Dedifferentiated amniotic fluid mesenchymal stem cell (primary cell): Measurements from ENCODE around the gene WIZ.

Source experiments
- DNase-seq: peaks from one replicate; pipeline ENCODE4 v3.0.0-alpha.2; 2016; ENCODE audit errors: extremely low spot score

The WIZ gene

DNA sequence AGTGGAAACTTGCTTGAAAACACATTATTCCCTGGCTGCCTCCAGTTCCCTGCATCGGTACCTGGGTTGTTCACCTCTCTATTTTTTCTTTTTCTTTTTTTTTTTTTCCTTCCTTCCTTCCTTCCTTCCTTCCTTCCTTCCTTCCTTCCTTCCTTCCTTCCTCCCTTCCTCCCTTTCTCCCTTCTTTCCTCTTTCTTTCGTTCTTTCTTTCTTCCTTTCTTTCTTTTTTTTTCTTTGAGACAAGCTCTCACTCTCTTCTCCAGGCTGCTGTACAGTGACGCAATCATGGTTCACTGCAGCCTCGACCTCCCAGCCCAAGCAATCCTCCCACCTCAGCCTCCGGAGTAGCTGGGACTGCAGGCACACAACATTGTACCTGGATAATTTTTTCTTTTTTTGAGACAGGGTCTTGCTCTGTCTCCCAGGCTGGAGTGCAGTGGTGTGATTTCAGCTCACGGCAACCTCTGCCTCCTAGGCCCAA, 18.0 kb upstream of the WIZ start:
- no peak for DNase-seq

GRCh38 chr19:15466851-15467733, 17.3 kb upstream of the WIZ start:
- DNase-seq = no peak

DNA sequence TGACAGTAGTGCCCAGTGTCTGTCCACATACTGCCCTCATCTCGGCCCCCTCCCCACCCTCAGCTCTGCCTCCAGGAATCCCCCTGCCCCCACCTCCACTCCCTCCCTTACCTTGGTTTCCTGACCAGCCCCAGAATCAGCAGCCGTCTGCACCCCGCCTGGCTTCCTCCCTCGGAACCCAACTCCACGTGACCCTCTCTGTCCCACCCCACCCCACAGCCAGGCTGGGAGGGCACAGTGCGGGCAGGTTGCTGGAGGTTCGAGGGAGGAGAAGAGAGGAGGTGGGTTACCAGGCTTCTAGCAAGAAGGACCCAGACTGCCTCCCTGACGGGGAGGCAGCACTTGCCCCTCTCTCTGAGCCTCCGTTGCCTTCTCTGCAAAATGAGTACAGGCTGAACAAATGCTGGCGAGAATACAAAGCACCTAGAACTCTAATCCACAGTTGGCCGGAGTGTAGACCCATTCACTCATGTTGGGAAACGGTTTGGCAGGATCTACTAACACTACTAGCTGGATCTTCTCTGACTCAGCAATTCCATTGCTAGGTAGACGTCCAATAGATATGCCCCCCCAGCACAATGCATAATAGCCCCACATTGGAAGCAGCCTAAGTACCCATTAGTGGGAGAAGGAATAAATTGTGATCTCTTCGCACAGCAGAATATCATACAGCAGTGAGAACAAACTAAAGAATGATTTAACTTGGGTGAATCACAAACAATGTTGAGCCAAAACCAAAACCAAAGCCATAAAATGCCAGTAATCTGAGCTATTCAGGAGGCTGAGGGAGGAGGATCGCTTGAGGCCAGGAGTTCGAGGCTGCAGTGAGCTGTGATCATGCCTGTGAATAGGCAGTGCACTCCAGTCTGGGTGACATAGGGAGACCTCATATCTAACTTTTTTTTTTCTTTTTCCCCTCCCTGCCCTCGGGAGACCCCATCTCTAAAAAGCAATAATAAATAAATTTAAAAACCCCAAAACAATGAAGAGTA, 14.9 kb upstream of the WIZ start, which contains the start of gene RASAL3:
Gene RASAL3, minus strand, starts transcription at position 151 of the 992 bp plus-strand sequence. CDS start 186 bp downstream, outside the sequence.
- DNase-seq = no peak

DNA sequence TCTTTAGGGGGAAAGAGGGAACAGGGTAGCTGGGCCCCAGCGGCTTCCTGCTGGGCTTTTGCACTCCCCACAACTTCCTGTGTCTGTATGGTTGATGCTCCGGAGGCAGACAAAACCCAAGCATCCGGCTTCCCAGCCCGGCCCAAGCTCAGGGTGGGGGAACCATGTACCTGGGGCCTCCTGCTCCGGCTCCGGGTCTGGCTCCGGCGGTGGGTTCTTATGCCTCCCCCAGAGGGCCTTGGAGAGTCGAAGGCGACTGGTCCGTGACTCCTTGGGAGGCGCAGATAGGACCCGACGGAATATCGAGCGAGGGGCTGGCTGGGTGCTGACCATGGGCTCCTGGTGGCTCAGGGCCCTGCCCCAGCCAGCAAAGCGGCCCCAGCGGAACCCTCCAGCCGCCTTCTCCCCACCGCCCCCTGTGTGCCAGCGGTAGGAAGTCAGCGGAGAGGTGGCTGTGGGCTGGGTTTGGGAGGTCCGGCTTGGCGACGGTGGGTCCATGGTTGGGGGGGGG, 14.2 kb upstream of the WIZ start:
- DNase-seq = no peak

DNA sequence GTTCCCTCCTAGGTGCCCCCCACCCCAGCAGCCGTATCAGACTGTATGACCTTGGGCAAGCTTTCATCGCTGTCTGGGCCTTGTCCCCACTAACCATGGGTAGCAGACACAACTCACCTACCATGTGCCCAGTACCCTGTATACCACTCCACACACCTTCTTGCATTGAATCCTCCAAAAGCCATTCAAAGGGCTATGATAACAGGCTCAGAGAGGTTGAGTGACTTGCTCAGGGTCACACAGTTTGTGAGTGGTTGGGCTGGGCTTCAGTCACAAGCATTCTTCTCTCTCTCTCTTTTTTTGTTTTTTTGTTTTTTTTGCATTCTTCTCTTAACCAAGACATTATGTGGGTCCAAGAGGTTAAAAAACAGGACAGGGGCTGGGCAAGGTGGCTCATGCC, 11.9 kb upstream of the WIZ start:
- DNase-seq = no peak

DNA sequence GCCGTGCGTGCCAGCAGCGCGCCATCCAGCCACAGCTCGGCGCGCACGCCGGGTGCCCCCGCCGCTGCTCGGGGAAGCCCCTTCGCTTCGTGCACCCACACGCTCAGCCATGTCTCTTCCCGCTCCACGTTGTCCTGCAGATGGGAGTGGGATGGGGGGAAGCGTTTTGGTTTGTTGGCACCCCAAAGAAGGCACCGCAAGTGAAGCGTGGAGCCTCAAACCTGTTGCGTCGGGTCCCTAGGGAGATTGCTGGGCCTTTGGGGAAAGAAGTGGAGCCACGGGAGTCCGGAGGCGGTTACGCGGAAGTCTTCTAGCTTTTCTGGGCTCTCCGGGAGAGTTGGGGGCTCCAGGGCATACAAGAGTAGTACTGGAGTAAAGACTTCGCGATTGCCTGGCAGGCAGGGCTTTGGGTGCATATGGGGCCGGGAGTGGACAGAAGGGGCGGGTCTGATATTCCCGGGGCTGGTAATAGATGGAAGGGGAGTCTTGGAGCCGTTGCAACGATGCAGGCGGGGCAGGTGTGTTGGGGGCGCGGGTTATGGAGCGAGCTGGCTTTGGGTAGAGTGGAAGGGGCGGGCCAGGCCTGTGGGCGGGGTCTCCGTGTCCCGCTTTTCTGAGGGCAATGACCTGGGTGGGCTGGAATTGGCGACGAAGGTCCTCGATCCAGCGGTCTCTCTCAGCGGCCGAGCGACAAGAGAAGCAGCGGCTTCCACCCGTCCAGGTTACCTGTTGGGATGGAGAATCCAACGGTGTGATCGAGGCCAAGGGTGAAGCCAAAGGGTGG, 8.1 kb upstream of the WIZ start:
- DNase-seq = no peak

DNA sequence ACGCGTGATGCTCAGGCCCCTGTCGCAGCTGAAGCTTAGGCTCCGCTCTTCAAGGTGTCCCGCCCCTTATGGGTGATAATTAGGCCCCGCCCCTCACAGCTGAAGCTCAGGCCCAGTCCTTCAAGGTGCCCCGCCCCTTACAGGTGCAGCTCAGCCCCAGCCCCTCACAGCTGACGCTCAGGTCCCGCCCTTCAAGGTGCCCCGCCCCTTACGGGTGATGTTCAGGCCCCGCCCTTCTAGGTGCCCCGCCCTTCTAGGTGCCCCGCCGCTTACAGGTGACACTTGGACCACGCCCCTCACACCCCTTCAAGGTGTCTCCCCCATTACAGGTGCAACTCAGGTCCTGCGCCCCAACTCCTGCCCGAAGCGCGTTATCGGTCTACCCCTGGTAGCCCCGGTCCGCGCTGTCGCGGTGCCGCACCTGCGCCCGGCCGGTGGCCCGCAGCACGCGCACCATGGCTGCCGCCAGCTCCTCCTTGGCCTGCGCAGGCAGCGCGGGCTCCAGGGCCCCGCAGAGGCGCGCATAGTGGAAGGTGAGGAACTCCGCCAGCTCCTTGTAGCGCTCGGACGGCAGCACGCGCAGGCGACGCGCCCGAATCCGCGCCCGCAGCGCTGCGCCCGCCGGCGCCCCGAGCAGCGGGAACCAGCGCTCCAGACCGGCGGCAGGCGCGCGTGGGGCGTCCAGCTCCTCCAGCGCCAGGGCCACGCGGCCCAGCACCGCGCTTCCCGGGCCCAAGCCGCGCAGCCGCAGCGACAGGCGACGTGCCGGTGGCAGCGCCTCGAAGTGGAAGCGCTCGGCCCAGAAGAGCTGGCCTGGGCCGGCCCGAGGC, 7.3 kb upstream of the WIZ start:
- DNase-seq = no peak

- no peak for DNase-seq
These were observed 6.7 kb upstream of the WIZ start for GRCh38 chr19:15456441-15456840.

DNA sequence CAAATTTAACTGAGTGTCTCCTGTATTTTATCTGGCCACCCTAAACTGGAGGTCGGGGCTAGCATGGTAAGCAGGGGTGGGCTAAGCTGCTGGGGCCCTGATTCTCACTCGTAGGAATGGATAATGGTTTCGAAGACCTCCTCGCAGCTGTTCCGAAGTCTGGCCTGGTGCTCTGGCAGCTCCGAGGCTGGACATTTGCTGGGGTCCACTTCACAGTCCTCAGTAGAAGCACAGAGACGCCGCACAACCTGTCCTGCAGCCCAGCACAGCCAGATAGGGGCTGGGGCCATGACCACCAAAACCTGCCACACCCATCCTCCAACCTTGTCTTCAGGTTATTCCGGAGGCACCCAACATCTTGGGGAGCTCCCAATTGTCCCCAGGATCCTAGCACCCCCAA, 6.2 kb upstream of the WIZ start:
- DNase-seq = no peak

- DNase-seq = no peak
These were observed 4.4 kb upstream of the WIZ start for GRCh38 chr19:15453906-15454860.

GRCh38 chr19:15453091-15453578, 3.4 kb upstream of the WIZ start:
- DNase-seq = no peak

- DNase-seq = no peak
These were observed 2.6 kb upstream of the WIZ start for GRCh38 chr19:15452111-15453047.

- DNase-seq = no peak
These were observed 753 bp upstream of the WIZ start for GRCh38 chr19:15450528-15450890.

DNA sequence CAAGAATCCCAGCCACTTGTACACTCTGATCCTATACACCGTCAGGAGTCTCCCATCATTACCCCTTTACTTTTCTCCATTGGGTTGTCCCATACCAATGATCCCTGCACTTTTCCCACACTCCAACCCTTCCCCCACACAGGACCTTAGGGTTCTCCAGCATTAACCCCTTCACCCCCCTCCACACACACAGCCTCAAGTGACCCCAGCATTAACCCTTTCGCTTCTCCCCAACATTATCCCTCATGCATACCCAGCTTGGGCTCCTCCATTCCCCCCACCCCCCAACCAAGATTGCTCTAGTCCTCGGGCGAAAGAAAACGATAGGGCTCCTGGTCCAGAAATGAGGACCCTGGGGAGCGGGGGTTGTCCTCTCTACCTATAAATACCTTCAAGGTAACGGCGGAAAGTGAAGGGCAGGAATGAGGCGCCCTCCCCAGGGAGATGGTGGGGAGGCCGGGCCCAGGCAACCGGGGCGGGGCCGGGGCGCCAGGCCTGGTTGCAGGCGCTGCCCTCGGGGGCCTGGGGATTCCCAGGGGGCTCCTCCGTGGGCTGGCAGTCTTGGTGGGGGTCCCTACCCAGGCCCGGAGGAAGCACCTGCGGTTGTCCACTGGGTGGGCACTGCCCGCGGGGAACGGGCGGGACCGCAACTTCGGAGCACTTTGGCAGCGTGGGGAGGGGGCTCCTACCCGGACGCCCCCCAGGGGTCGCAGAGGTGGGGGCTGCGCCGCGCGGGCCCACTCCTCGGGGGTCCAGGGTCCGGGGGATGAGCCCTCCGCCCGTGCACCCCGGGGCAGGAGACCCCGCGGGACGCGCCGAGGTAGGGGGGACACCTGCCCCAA, 757 bp downstream of the WIZ start:
- no peak for DNase-seq

GRCh38 chr19:15448044-15448777, 1.5 kb downstream of the WIZ start:
- no peak for DNase-seq

DNA sequence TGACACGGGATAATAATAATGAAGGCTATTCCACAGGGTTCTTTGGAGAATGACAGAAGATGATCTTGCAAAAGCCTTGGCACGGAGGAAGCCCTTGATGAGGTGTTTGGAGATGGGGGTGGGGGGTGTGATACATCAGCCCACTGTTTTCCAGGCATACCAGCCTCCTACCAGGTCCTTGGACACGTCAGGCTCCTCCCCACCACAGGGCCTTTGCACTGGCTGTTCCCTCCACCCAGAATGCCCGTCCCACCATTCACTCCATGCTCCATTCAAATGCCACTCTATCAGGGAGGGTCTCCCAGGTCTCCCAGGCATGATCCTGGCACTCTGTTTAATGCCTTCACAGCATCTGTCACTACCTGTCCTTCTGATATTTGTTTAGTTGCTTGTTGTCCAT, 2.7 kb downstream of the WIZ start:
- no peak for DNase-seq
